ELF-1 (cell line): ENCODE results near the gene JMJD1C.
"Not testable (repeated sequence)": the region's sequence is repeated elsewhere in the genome, so short reads cannot be mapped to it uniquely, and the experiment has no call there.

Experiments used
- DNase-seq: peaks from one replicate; pipeline ENCODE4 v3.0.0-alpha.2; 2016; ENCODE audit warnings: low read depth, low spot score

The JMJD1C gene

GRCh38 chr10:63173468-63174232 lies 292.1 kb downstream of the JMJD1C start:
- DNase-seq: no peak

DNA sequence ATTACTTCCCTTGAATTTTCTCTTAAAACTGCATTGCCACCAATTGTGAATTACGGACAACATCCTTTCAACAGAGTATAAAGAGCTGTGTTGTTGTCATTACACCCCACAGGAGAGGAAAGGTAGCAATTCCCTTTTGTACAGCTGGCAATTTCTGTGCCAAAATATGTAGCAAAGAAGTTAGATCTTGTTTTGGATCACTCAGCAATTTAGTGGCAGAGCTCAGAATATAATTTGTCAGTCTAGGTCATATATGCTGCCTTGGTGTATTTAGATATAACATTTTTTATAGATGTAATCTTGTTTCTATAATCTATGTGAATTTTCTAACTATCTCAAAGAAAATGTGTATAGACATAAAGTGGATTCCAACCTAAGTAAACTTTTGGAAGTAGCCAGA lies 293.9 kb downstream of the JMJD1C start:
- DNase-seq: no peak

GRCh38 chr10:63171255-63171855 lies 294.4 kb downstream of the JMJD1C start:
- DNase-seq: no peak

- DNase-seq: no peak
Observed at GRCh38 chr10:63169624-63170023, 296.2 kb downstream of the JMJD1C start.

- no peak for DNase-seq
Observed at GRCh38 chr10:63168821-63169462, 296.8 kb downstream of the JMJD1C start.

- DNase-seq: peak; percentile 30
Observed at GRCh38 chr10:63166742-63167258, 299.0 kb downstream of the JMJD1C start.

DNA sequence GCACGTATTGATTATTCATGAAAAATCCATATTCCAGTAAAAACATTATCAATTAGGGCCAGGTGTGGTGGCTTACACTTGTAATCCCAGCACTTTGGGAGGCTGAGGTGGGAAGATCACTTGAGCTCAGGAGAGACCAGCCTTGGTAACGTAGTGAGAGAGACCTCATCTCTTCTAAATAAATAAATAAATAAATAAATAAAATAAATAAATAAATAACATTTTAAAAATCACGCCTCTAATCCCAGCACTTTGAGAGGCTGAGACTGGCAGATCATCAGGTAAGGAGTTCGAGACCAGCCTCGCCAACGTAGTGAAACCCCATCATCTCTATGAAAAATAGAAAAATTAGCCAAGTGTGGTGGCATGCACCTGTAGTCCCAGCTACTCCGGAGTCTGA lies 300.5 kb downstream of the JMJD1C start:
- DNase-seq: no peak

DNA sequence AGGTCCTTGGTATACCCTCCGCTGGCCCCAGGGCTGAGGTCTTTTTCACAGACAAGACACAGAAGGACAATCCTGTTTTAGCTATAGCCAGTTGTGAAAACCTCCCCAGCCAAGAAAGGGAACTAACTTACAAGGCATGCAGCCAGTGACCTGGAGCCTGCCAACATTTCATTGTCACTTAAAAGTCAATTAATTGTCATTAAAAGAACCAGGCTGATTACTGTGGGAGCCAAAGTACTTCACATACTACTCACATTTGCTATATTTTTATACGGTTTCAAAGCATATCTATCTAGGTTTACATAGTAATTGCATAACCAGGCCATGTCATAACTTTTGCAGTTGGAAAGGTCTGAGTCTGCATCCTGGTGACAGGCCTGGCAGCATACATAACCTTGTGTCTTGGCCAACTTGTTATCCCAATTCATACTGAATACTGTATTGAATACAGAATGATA lies 301.6 kb downstream of the JMJD1C start:
- no peak for DNase-seq

- DNase-seq: no peak
Observed at GRCh38 chr10:63161592-63161991, 304.2 kb downstream of the JMJD1C start.

GRCh38 chr10:63157845-63158624 lies 307.7 kb downstream of the JMJD1C start:
- DNase-seq: peak; percentile 63

GRCh38 chr10:63156236-63156635 lies 309.5 kb downstream of the JMJD1C start:
- DNase-seq: no peak

GRCh38 chr10:63155388-63156020 lies 310.3 kb downstream of the JMJD1C start:
- no peak for DNase-seq

DNA sequence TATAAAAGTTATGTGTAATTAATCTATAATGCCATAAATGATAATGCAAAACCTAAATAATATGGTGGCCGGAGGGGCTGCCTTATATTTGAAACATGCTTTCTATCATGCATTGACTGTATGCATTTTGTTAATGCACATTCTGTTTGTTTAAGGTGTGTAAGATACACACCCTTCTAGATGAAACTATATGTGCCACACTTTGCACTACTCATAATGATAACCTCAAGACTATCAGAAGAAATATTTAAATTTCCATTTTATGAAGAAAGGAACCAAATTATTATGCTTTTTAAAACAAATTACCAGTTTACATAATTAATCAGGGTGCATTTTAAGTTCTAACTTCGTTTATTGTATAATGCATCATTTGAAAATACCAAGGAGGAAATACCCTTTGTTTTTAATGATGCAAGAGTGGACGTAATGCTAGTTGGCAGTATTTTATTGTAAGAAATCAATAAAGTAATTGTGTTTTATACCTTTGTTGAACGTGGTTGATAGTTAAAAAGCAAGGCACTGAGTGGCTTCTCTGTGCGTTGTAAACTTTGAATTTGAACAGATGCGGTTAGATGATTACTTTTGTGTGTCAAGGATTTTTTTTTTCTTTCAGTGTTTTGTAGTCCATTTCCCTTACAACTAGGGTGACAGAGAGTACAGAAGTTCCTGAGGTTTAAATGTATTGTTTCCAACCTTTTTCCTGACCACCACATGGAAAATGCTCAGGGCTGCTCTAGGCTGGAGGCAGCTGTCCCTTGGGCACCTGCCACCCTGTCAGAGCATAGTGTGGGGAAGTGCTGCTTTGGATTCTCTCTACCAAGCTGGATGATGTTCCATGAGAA lies 311.0 kb downstream of the JMJD1C start:
- DNase-seq: no peak

DNA sequence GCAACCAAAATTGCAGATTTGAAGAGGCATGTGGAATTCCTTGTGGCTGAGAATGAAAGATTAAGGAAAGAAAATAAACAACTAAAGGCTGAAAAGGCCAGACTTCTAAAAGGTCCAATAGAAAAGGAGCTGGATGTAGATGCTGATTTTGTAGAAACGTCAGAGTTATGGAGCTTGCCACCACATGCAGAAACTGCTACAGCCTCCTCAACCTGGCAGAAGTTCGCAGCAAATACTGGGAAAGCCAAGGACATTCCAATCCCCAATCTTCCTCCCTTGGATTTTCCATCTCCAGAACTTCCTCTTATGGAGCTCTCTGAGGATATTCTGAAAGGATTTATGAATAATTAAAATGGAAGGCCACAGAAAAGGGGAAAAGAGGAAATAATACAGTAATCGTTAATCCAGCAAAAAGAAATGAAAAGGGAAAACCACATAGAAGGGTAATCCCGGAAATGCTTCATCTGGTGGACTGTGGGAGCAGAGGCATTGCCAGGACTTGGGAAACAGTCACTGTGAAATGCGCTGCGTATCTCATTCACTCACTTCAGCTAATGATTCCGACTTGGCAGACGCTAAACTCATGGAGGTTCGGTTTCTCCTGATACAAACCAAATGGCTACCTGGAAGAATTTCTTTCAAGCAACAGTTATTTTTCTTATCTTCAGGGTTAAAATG lies 311.8 kb downstream of the JMJD1C start:
- DNase-seq: not testable (repeated sequence)

DNA sequence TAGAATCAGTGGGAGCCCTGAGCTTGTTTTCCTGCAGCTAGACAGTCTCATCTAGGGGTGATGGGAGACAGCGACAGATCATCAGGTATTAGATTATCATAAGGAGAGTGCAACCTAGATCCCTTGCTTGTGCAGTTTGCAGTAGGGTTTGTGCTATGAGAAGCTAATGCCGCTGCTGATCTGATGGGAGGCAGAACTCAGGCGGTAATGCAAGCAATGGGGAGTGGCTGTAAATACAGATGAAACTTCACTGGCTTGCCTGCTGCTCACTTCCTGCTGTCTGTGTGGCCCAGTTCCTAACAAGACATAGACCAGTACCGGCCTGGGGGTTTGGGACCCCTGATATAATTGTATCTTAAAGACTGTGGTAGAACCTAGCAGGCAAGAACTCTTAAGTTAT lies 315.0 kb downstream of the JMJD1C start:
- DNase-seq: no peak

GRCh38 chr10:63146503-63146902 lies 319.3 kb downstream of the JMJD1C start:
- no peak for DNase-seq

DNA sequence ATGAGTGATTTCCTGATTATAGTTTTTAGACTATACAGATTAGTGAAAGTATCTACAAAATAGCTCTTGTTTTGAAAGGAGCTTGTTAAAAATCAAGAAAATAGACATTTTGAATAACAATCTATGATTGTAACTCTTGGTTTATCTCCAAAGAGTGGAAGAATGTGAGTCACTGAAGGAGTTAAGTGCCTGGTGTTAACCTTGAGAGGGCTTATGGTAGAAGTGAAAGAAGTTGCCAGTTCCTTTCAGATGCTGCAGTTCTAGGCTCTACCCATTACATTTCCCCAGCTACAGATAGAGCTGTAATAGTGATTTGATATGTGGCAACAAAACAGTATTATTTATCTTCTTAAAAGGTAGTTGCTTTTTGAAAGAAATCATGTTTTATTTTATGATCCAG lies 320.0 kb downstream of the JMJD1C start:
- DNase-seq: no peak

GRCh38 chr10:63143987-63144386 lies 321.8 kb downstream of the JMJD1C start:
- no peak for DNase-seq

GRCh38 chr10:63142136-63142535 lies 323.6 kb downstream of the JMJD1C start:
- DNase-seq: no peak

DNA sequence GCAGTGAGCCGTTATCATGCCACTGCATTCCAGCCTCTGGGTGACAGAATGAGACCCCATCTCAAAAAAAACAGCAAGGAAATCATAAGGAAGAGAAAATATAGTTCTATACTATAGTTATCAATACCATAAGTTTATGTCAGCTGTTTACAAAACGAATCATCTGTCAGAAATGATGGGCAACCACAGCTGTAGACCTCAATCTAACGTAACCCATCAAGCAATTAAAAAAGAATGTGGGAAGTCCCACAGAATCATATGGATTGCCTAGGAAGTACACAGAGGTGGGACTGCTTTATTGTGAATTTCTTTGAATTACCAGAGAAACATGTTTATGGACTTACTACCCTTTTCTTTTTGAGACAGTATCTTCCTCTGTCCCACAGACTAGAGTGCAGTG lies 325.7 kb downstream of the JMJD1C start:
- no peak for DNase-seq
